GM23338 (cell line): ENCODE measurements around the gene GPR176. TPM values are rescaled to one million over a fixed set of nuclear protein-coding genes. Genes with fewer than 3 reads are reported as not detected.

Experiments
- ATAC-seq: fragments of 200-7000 bp; cut with Tn5 transposase; 3 replicates; pipeline ENCODE4 v1.9.1; 2020
- DNase-seq: peaks from one replicate; pipeline ENCODE4 v3.0.0-alpha.2; 2015; ENCODE audit warnings: low spot score
- H2AFZ ChIP-seq: fragments of 200-600 bp; sonication (generic); 2 replicates; pipeline ENCODE4 v1.8.0; 2016; ENCODE audit warnings: antibody characterized with exemption, mild to moderate bottlenecking, moderate library complexity
- H3F3A ChIP-seq: fragments of 200-600 bp; sonication (generic); replicated peaks from 2 replicates; pipeline ENCODE4 v1.8.0; 2017; ENCODE audit warnings: antibody characterized with exemption, mixed run types, low read depth
- H3K27ac ChIP-seq: fragments of 200-600 bp; sonication (generic); 2 replicates; pipeline ENCODE4 v1.6.1; 2016; ENCODE audit warnings: low read depth
- H3K27me3 ChIP-seq: fragments of 200-600 bp; sonication (generic); 2 replicates; pipeline ENCODE4 v1.8.0; 2016; ENCODE audit warnings: mild to moderate bottlenecking, mixed run types, moderate library complexity; ENCODE audit not compliant: insufficient read depth
- H3K36me3 ChIP-seq: fragments of 200-600 bp; sonication (generic); 2 replicates; pipeline ENCODE4 v1.8.0; 2016; ENCODE audit warnings: mild to moderate bottlenecking; ENCODE audit not compliant: insufficient read depth
- H3K4me1 ChIP-seq: fragments of 200-600 bp; sonication (generic); 2 replicates; pipeline ENCODE4 v1.8.0; 2016; ENCODE audit warnings: mild to moderate bottlenecking, moderate library complexity; ENCODE audit not compliant: insufficient read depth
- H3K4me2 ChIP-seq: fragments of 200-600 bp; sonication (generic); 2 replicates; pipeline ENCODE4 v1.7.1; 2017; ENCODE audit warnings: mixed run types
- H3K4me3 ChIP-seq: fragments of 200-600 bp; sonication (generic); 2 replicates; pipeline ENCODE4 v1.6.1; 2016; ENCODE audit warnings: mixed run types
- H3K79me2 ChIP-seq: fragments of 200-600 bp; sonication (generic); replicated peaks from 2 replicates; pipeline ENCODE4 v1.8.0; 2017; ENCODE audit warnings: mild to moderate bottlenecking; ENCODE audit not compliant: insufficient read depth
- H3K9me2 ChIP-seq: fragments of 200-600 bp; sonication (generic); 2 replicates; pipeline ENCODE4 v1.8.0; 2017; ENCODE audit not compliant: insufficient read depth
- H4K20me1 ChIP-seq: fragments of 200-600 bp; sonication (generic); replicated peaks from 2 replicates; pipeline ENCODE4 v1.8.0; 2017; ENCODE audit warnings: mild to moderate bottlenecking; ENCODE audit not compliant: insufficient read depth
- H3K27ac Mint-ChIP-seq: 2 replicates; pipeline ENCODE4 v1.8.0; 2020; ENCODE audit warnings: inconsistent platforms, mild to moderate bottlenecking, moderate library complexity, mixed read lengths
- H3K27me3 Mint-ChIP-seq: 3 replicates; pipeline ENCODE4 v1.8.0; 2022; ENCODE audit warnings: low read depth, mild to moderate bottlenecking, moderate library complexity, mixed read lengths, inconsistent platforms; ENCODE audit not compliant: insufficient read depth, poor library complexity
- H3K36me3 Mint-ChIP-seq: 3 replicates; pipeline ENCODE4 v1.8.0; 2021; ENCODE audit warnings: low read depth, mild to moderate bottlenecking, inconsistent platforms, moderate library complexity, mixed read lengths
- H3K4me1 Mint-ChIP-seq: 3 replicates; pipeline ENCODE4 v1.8.0; 2020; ENCODE audit warnings: mild to moderate bottlenecking, inconsistent platforms, mixed read lengths
- H3K4me3 Mint-ChIP-seq: 3 replicates; pipeline ENCODE4 v1.8.0; 2021; ENCODE audit warnings: moderate library complexity, mild to moderate bottlenecking, inconsistent platforms, mixed read lengths
- H3K9me3 Mint-ChIP-seq: 3 replicates; pipeline ENCODE4 v1.8.0; 2020; ENCODE audit warnings: moderate library complexity, mild to moderate bottlenecking, inconsistent platforms, mixed read lengths
- CREB1 ChIP-seq: fragments of 250-450 bp; sonication (Bioruptor Pico); IDR thresholded peaks from 2 replicates; pipeline ENCODE4 v1.5.0; 2020; ENCODE audit warnings: low read depth, mild to moderate bottlenecking, moderate library complexity
- CTCF ChIP-seq, 2 experiments: fragments of 200-600 bp in 1 of 2; sonication (generic) in 1 of 2; conservative IDR thresholded peaks; 2 replicates each; pipeline versions ENCODE4 v1.5.1 to v1.6.1; 2016 to 2017; ENCODE audit warnings: antibody characterized with exemption in 2 of 2, low read depth in 2 of 2, mild to moderate bottlenecking in 2 of 2, moderate library complexity in 1 of 2
- ETS1 ChIP-seq: IDR thresholded peaks from 2 replicates; pipeline ENCODE4 v1.6.1; 2016; ENCODE audit warnings: antibody characterized with exemption
- EZH2 ChIP-seq: fragments of 200-600 bp; sonication (generic); IDR thresholded peaks from one replicate; pipeline ENCODE4 v1.8.0; 2017; ENCODE audit warnings: antibody characterized with exemption, mild to moderate bottlenecking, low read depth; ENCODE audit not compliant: unreplicated experiment
- EZH2phosphoT487 ChIP-seq: fragments of 200-600 bp; sonication (generic); IDR thresholded peaks from one replicate; pipeline ENCODE4 v1.8.1; 2018; ENCODE audit warnings: antibody characterized with exemption; ENCODE audit not compliant: unreplicated experiment
- JUNB ChIP-seq: IDR thresholded peaks from one replicate; pipeline ENCODE4 v1.6.1; 2016; ENCODE audit warnings: antibody characterized with exemption; ENCODE audit not compliant: unreplicated experiment
- NANOG ChIP-seq: IDR thresholded peaks from 2 replicates; pipeline ENCODE4 v1.6.1; 2016; ENCODE audit warnings: antibody characterized with exemption, borderline replicate concordance
- POLR2AphosphoS5 ChIP-seq: IDR thresholded peaks from 2 replicates; pipeline ENCODE4 v1.6.1; 2016; ENCODE audit warnings: antibody characterized with exemption, low read depth
- REST ChIP-seq: IDR thresholded peaks from one replicate; pipeline ENCODE4 v1.6.1; 2018; ENCODE audit warnings: antibody characterized with exemption; ENCODE audit not compliant: unreplicated experiment
- STAT1 ChIP-seq: IDR thresholded peaks from one replicate; pipeline ENCODE4 v1.6.1; 2016; ENCODE audit warnings: antibody characterized with exemption; ENCODE audit not compliant: unreplicated experiment
- ZNF114 ChIP-seq: fragments of 250-450 bp; sonication (Bioruptor Pico); IDR thresholded peaks from 2 replicates; pipeline ENCODE4 v1.5.0; 2020; ENCODE audit warnings: mild to moderate bottlenecking, moderate library complexity
- ZNF331 ChIP-seq: fragments of 250-450 bp; sonication (Bioruptor Pico); IDR thresholded peaks from 2 replicates; pipeline ENCODE4 v1.5.0; 2020; ENCODE audit warnings: low read depth, mild to moderate bottlenecking, moderate library complexity
- polyA plus RNA-seq: library from polyadenylated mRNA; unstranded; fragments of >200 nt; fragmentation: Nextera tagmentation; extraction: Ambion mirVana; gene quantifications from 2 replicates; pipeline ENCODE4 v1.2.1, GENCODE V29; 2016
- total RNA-seq: library from RNA; depleted of rRNA; stranded (reverse); fragments of >200 nt; shearing (Covaris generic); gene quantifications from 2 replicates; pipeline ENCODE4 v1.2.3, GENCODE V29; 2014

GPR176 gene
- total and polyA plus RNA-seq, 2 experiments from 2014 or later: 60.0 to 248 TPM

GRCh38 chr15:39874890-39875549 is 45.0 kb downstream of the GPR176 start:
- no peaks in the 10 kb centered on the region for H3K27me3 ChIP-seq
- ATAC-seq (no peak; the same call in 2 of the 3 replicates), DNase-seq (peak; percentile 47)
- H3K36me3 ChIP-seq: peaks cover 5% of the 10 kb centered on the region; the same call in 1 of the 2 replicates
- no peak overlapping the region for H3K4me3 ChIP-seq
- 0 out of 2 replicates have a peak, but pooled peaks cover 5% of the 10 kb centered on the region for H3F3A ChIP-seq
- peaks cover 44% of the 10 kb centered on the region for H4K20me1 ChIP-seq
- peaks cover 59% of the 10 kb centered on the region for H3K4me1 ChIP-seq
- no peak overlapping the region for H3K4me2 ChIP-seq
- H2AFZ ChIP-seq: no peak overlapping the region
- Mint-ChIP-seq H3K27ac (no peak overlapping the region), H3K27me3 (peaks cover 3% of the 10 kb centered on the region), H3K9me3 (no peaks in the 10 kb centered on the region; the same call in 2 of the 3 replicates), H3K36me3 (peaks cover 25% of the 10 kb centered on the region), H3K4me1 (peaks cover 48% of the 10 kb centered on the region), H3K4me3 (no peak overlapping the region)
- TF ChIP-seq EZH2 (no peak), POLR2AphosphoS5 (no peak), CTCF (conservative IDR thresholded peaks at IDR 0.05; ENCODE audit: low read depth in 2 of 2) (peak; percentile 69 to 73), ZNF114 (no peak), NANOG (no peak), ETS1 (no peak)
- H3K79me2 ChIP-seq: peaks cover 98% of the 10 kb centered on the region
- H3K9me2 ChIP-seq: no peaks in the 10 kb centered on the region
- no peak overlapping the region for H3K27ac ChIP-seq

- Mint-ChIP-seq H3K36me3 (peaks cover 25% of the 10 kb centered on the region), H3K27me3 (peaks cover 6% of the 10 kb centered on the region), H3K27ac (no peak overlapping the region), H3K4me3 (no peak overlapping the region), H3K9me3 (no peaks in the 10 kb centered on the region; the same call in 2 of the 3 replicates), H3K4me1 (peaks cover 56% of the 10 kb centered on the region)
- H2AFZ ChIP-seq: no peak overlapping the region
- ATAC-seq: no peak
- H3K9me2 ChIP-seq: no peaks in the 10 kb centered on the region
- peaks cover 5% of the 10 kb centered on the region; the same call in 1 of the 2 replicates for H3K36me3 ChIP-seq
- H3K4me3 ChIP-seq: no peak overlapping the region
- 0 out of 2 replicates have a peak, but pooled peaks cover 5% of the 10 kb centered on the region for H3F3A ChIP-seq
- H4K20me1 ChIP-seq: peaks cover 44% of the 10 kb centered on the region
- no peak overlapping the region for H3K27ac ChIP-seq
- no peaks in the 10 kb centered on the region for H3K27me3 ChIP-seq
- H3K79me2 ChIP-seq: peaks cover 98% of the 10 kb centered on the region
- no peak overlapping the region for H3K4me2 ChIP-seq
- no peak for DNase-seq
- peaks cover 63% of the 10 kb centered on the region for H3K4me1 ChIP-seq
- TF ChIP-seq NANOG (no peak), ETS1 (no peak), REST (no peak), STAT1 (no peak), CREB1 (CRISPR knock-in tag) (no peak), CTCF (conservative IDR thresholded peaks at IDR 0.05; ENCODE audit: low read depth in 2 of 2) (no peak), JUNB (no peak), ZNF114 (no peak), EZH2 (no peak), POLR2AphosphoS5 (no peak), EZH2phosphoT487 (no peak), ZNF331 (CRISPR knock-in tag) (no peak)
Observed at GRCh38 chr15:39873978-39874377, 46.1 kb downstream of the GPR176 start.
